ENCODE data around the gene IL6R. TPM values are rescaled to one million over a fixed set of nuclear protein-coding genes. Genes with fewer than 3 reads are reported as not detected.

The IL6R gene
- total RNA-seq, 4 donors from 2014 or later = 271 to 435 (median 367) TPM

DNA sequence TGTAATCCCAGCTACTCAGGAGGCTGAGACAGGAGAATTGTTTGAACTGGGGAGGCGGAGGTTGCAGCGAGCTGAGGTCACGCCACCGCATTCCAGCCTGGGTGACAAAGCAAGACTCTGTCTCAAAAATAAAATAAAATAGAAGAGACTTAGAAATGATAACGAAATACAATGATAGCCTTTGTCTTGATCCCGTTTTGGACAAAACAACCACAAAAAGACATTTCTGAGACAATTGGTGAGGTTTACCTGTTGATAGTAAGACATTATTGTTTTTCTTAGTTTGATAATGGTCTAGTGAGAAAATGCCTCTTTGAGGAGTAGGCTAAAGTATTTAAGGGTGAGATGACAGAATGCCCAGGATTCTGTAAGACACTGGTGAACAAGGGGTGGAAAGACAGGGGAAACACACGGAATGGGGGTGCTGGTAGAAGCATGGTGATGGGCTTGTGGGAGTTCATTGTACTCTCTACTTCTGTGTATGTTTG is 109.0 kb downstream of the IL6R start:
- Histone ChIP-seq H3K4me3 (no peak overlapping the region), H3K27ac (no peak overlapping the region), H3K36me3 (no peaks in the 10 kb centered on the region), H3K4me1 (no peaks in the 10 kb centered on the region), H3K9me3 (no peaks in the 10 kb centered on the region), H3K27me3 (no peaks in the 10 kb centered on the region)
- ATAC-seq (no peak), DNase-seq (no peak)
- intact Hi-C loops (cut with DNase I; ENCODE audit: low total_unique reads) = no loop called here
- in situ Hi-C loops (cut with MboI; ENCODE audit: low sequenced_read_pairs in 4 of 4) = no loop called here
- no peak for TF ChIP-seq POLR2A (IDR thresholded peaks at IDR 0.05)

DNA sequence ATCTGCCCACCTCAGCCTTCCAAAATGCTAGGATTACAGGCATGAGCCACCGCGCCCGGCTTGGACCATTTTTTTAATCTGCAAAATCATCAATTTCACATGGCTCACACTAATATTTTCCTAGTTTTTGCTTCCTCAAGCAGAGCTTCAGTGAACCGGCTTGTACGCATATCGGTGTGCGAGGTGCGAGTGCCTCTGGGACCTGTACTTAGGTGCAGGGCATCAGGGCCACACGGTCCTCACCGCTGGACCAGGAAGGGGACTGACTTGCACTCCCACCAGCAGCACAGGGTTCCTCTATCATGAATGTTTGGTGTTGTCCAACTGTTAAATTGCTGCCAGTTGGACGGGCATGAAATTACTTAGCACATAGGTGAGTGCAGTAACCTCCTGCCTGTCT is 112.5 kb downstream of the IL6R start:
- Histone ChIP-seq H3K4me3 (no peak overlapping the region), H3K27ac (no peak overlapping the region), H3K4me1 (peaks cover 0 to 5% of the 10 kb centered on the region in 2 donors)

More for the DNA sequence above, 112.5 kb downstream of the IL6R start:
- H3K36me3 ChIP-seq = no peaks in the 10 kb centered on the region
- ATAC-seq (no peak), DNase-seq (no peak)
- TF ChIP-seq, protein P1, sequence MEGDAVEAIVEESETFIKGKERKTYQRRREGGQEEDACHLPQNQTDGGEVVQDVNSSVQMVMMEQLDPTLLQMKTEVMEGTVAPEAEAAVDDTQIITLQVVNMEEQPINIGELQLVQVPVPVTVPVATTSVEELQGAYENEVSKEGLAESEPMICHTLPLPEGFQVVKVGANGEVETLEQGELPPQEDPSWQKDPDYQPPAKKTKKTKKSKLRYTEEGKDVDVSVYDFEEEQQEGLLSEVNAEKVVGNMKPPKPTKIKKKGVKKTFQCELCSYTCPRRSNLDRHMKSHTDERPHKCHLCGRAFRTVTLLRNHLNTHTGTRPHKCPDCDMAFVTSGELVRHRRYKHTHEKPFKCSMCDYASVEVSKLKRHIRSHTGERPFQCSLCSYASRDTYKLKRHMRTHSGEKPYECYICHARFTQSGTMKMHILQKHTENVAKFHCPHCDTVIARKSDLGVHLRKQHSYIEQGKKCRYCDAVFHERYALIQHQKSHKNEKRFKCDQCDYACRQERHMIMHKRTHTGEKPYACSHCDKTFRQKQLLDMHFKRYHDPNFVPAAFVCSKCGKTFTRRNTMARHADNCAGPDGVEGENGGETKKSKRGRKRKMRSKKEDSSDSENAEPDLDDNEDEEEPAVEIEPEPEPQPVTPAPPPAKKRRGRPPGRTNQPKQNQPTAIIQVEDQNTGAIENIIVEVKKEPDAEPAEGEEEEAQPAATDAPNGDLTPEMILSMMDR (IDR thresholded peaks at IDR 0.05 in 4 of 5, conservative IDR thresholded peaks at IDR 0.05 in 1 of 5) = no peak
- TF ChIP-seq POLR2A (IDR thresholded peaks at IDR 0.05) = no peak
- no peaks in the 10 kb centered on the region for H3K27me3 ChIP-seq
- in situ Hi-C loops (cut with MboI; ENCODE audit: low sequenced_read_pairs in 4 of 4) (no loop called here), intact Hi-C loops (cut with DNase I; ENCODE audit: low total_unique reads) (no loop called here)
- H3K9me3 ChIP-seq = no peaks in the 10 kb centered on the region

Other genes with a start within 250 kb of the IL6R start
- 1,000 to 10,000 TPM; 1,776 to 3,699 (median 2,786) TPM for gene TPM3, start 213.2 kb upstream of the IL6R start, total RNA-seq
- gene CFAP141, start 199.0 kb upstream of the IL6R start, total RNA-seq = not detected
- 10 to 100 TPM; 38.5 to 72.8 (median 50.8) TPM for gene UBAP2L, start 184.4 kb upstream of the IL6R start, total RNA-seq
- 100 to 1,000 TPM; 145 to 205 (median 177) TPM for gene HAX1, start 132.7 kb upstream of the IL6R start, total RNA-seq
- not detected for gene AQP10, start 84.2 kb upstream of the IL6R start, total RNA-seq
- gene ATP8B2, start 79.8 kb upstream of the IL6R start, total RNA-seq = 10 to 100 TPM in 1 of 4 donors, 1 to 10 TPM in 3; 5.8 to 22.5 (median 7.2) TPM
- 1 to 10 TPM in 1 of 4 donors, under 1 TPM in 3; 0.61 to 4.2 (median 0.62) TPM for gene TDRD10, start 96.9 kb downstream of the IL6R start, total RNA-seq
- 1 to 10 TPM; 5.0 to 6.9 (median 6.2) TPM for gene SHE, start 97.1 kb downstream of the IL6R start, total RNA-seq
- gene UBE2Q1, start 153.3 kb downstream of the IL6R start, total RNA-seq = 10 to 100 TPM; 18.8 to 42.8 (median 24.1) TPM
- not detected for gene CHRNB2, start 162.4 kb downstream of the IL6R start, total RNA-seq
- 10 to 100 TPM; 16.4 to 38.4 (median 19.0) TPM for gene ADAR, start 202.8 kb downstream of the IL6R start, total RNA-seq